ENCODE measurements around the gene C1orf105. TPM values are rescaled to one million over a fixed set of nuclear protein-coding genes. Genes with fewer than 3 reads are reported as not detected.

Gene C1orf105
- total RNA-seq, 2 donors from 2014 or later = not detected

- intact Hi-C loops (cut with DNase I) = no loop called here
- no peak overlapping the region for H3K27ac ChIP-seq
- H3K36me3 ChIP-seq (replicated peaks in 1 of 2; ENCODE audit: insufficient read depth in 1 of 2, low read depth in 2 of 2) = no peaks in the 10 kb centered on the region
- WGBS, 2 donors = 14 to 15% methylated on average over 1 of the region's 1 CpG
- ATAC-seq (no peak), DNase-seq (no peak)
- TF ChIP-seq, protein P1, sequence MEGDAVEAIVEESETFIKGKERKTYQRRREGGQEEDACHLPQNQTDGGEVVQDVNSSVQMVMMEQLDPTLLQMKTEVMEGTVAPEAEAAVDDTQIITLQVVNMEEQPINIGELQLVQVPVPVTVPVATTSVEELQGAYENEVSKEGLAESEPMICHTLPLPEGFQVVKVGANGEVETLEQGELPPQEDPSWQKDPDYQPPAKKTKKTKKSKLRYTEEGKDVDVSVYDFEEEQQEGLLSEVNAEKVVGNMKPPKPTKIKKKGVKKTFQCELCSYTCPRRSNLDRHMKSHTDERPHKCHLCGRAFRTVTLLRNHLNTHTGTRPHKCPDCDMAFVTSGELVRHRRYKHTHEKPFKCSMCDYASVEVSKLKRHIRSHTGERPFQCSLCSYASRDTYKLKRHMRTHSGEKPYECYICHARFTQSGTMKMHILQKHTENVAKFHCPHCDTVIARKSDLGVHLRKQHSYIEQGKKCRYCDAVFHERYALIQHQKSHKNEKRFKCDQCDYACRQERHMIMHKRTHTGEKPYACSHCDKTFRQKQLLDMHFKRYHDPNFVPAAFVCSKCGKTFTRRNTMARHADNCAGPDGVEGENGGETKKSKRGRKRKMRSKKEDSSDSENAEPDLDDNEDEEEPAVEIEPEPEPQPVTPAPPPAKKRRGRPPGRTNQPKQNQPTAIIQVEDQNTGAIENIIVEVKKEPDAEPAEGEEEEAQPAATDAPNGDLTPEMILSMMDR (IDR thresholded peaks at IDR 0.05) = no peak
- TF ChIP-seq POLR2A (IDR thresholded peaks at IDR 0.05) = no peak
- no peaks in the 10 kb centered on the region for H3K27me3 ChIP-seq
- no peaks in the 10 kb centered on the region for H3K9me3 ChIP-seq
- H3K4me1 ChIP-seq = peaks cover 42% of the 10 kb centered on the region
- H3K4me3 ChIP-seq = no peak overlapping the region
Observed at GRCh38 chr1:172496678-172497077, 76.2 kb downstream of the C1orf105 start.

GRCh38 chr1:172497230-172497629, 76.7 kb downstream of the C1orf105 start:
- Histone ChIP-seq H3K9me3 (no peaks in the 10 kb centered on the region), H3K4me1 (peaks cover 42% of the 10 kb centered on the region), H3K27me3 (no peaks in the 10 kb centered on the region), H3K27ac (no peak overlapping the region), H3K4me3 (no peak overlapping the region), H3K36me3 (replicated peaks in 1 of 2; ENCODE audit: insufficient read depth in 1 of 2, low read depth in 2 of 2) (no peaks in the 10 kb centered on the region)
- intact Hi-C loops (cut with DNase I) = no loop called here
- ATAC-seq = no peak
- peak in 2 of 4 donors; percentile 12 to 15 for DNase-seq
- 8 to 11% methylated on average over 5 of the region's 5 CpGs for WGBS, 2 donors
- TF ChIP-seq, protein P1 (IDR thresholded peaks at IDR 0.05) = no peak
- no peak for TF ChIP-seq POLR2A (IDR thresholded peaks at IDR 0.05)

DNA sequence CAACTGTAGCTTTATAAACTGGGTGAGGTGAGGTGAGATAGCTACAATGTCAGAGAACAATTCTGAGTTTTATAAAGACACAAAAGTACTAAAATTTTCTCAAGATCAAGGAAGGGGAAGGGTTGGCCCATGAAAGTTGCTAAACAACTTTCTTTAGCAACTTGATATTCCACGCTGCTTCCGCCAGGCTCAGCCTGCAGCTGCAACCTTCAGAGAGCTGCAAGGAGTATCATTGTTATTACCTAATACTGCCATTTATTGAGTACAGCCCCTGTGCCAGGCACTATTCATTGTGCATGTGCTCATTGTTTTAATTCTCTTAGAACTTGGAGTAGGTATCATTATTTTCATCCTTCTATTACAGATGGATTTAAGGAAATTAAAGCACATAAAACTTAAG, 78.4 kb downstream of the C1orf105 start:
- ATAC-seq = no peak

DNA sequence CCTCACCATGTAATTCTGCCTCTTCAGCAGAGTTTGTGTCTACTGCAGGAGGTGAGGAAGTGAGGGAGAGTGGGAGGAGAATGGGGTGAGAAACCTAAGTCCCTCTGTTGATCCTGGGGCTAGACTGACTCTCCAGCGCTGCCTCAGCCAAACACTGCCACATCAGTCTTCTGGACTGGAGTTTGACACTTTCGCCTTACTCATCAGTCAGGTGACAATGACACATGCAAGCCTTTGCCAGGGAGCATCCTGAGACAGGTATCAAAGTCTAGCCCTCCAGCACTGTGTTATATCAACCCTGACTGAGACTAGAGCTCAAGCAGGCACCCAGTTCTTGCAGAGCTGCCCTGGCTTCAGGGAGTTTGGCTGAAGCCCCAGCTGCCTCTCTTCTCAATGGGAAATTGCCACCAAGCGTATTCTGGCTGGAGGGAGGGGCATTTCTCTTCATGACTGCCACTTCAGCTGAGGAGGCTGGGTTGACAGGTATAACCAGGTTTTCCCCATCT, 79.2 kb downstream of the C1orf105 start:
- 51 to 65% methylated on average over 2 to 3 of the region's 3 CpGs for WGBS, 2 donors
- ATAC-seq (peak; percentile 73), DNase-seq (peak; percentile 51 to 73 (median 64))
- no peaks in the 10 kb centered on the region for H3K9me3 ChIP-seq
- H3K4me1 ChIP-seq = peaks cover 42% of the 10 kb centered on the region
- H3K36me3 ChIP-seq (replicated peaks in 1 of 2; ENCODE audit: insufficient read depth in 1 of 2, low read depth in 2 of 2) = no peaks in the 10 kb centered on the region
- H3K4me3 ChIP-seq = no peak overlapping the region
- TF ChIP-seq POLR2A (IDR thresholded peaks at IDR 0.05) = peak in 1 of 3 donors; percentile 2
- TF ChIP-seq, protein P1 (IDR thresholded peaks at IDR 0.05) = no peak
- intact Hi-C loops (cut with DNase I) = no loop called here
- H3K27ac ChIP-seq = peak overlapping the region; percentile 48 to 77 (median 54)
- H3K27me3 ChIP-seq = no peaks in the 10 kb centered on the region

More for the DNA sequence above, 78.4 kb downstream of the C1orf105 start:
- Histone ChIP-seq H3K27me3 (no peaks in the 10 kb centered on the region), H3K4me3 (no peak overlapping the region), H3K9me3 (no peaks in the 10 kb centered on the region), H3K36me3 (replicated peaks in 1 of 2; ENCODE audit: insufficient read depth in 1 of 2, low read depth in 2 of 2) (no peaks in the 10 kb centered on the region), H3K27ac (peak overlapping the region in 3 of 4 donors; percentile 48 to 55 (median 52)), H3K4me1 (peaks cover 42% of the 10 kb centered on the region)
- intact Hi-C loops (cut with DNase I) = no loop called here
- whole genome bisulfite sequencing, 2 donors = 55 to 83% methylated on average over 2 of the region's 2 CpGs
- no peak for TF ChIP-seq POLR2A (IDR thresholded peaks at IDR 0.05)
- TF ChIP-seq, protein P1 (IDR thresholded peaks at IDR 0.05) = no peak
- DNase-seq = peak in 2 of 4 donors; percentile 22 to 54

DNA sequence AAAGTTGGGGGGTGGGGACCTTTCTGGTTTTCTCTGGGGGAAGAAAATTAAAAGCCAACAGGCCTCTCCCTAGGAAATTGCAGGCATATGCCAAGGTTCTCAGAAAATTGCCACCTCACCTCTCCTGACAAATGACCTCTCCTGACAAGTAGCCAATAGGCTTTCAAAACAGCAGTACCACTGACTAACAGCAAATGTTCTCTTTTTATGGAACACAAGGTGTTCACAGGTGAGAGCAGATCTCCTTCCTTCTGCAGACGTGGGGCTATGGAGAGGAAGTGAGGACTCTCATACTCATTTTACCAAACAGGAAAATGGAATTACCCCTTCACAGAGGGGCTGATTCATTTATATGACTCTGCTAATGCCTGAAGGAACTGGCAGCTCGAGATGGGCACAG, 79.7 kb downstream of the C1orf105 start:
- intact Hi-C loops (cut with DNase I) = no loop called here
- Histone ChIP-seq H3K4me3 (no peak overlapping the region), H3K9me3 (no peaks in the 10 kb centered on the region), H3K36me3 (replicated peaks in 1 of 2; ENCODE audit: insufficient read depth in 1 of 2, low read depth in 2 of 2) (no peaks in the 10 kb centered on the region), H3K27ac (peak overlapping the region; percentile 48 to 77 (median 54)), H3K27me3 (no peaks in the 10 kb centered on the region), H3K4me1 (peaks cover 42% of the 10 kb centered on the region)
- WGBS, 2 donors = 50 to 66% methylated on average over 2 of the region's 2 CpGs
- TF ChIP-seq POLR2A (IDR thresholded peaks at IDR 0.05) = no peak
- peak; percentile 81 for ATAC-seq
- peak in 2 of 4 donors; percentile 31 to 39 for DNase-seq
